Chondrocyte (in vitro differentiated cells): ENCODE data around the gene SBF2. TPM values are rescaled to one million over a fixed set of nuclear protein-coding genes. Genes with fewer than 3 reads are reported as not detected.

Source experiments
- DNase-seq: peaks from one replicate; pipeline ENCODE4 v3.0.0; 2021; ENCODE audit warnings: mixed read lengths, low spot score
- H3K27ac Mint-ChIP-seq: one replicate; pipeline ENCODE4 v1.8.0; 2021; ENCODE audit warnings: mild to moderate bottlenecking, moderate library complexity, mixed read lengths; ENCODE audit not compliant: unreplicated experiment
- H3K27me3 Mint-ChIP-seq: 2 replicates; pipeline ENCODE4 v1.8.0; 2021; ENCODE audit warnings: low read depth, mixed read lengths
- H3K36me3 Mint-ChIP-seq: 2 replicates; pipeline ENCODE4 v1.8.0; 2021; ENCODE audit warnings: low read depth, mixed read lengths
- H3K4me1 Mint-ChIP-seq: 2 replicates; pipeline ENCODE4 v1.8.0; 2021; ENCODE audit warnings: low read depth, mild to moderate bottlenecking, mixed read lengths
- H3K4me3 Mint-ChIP-seq: one replicate; pipeline ENCODE4 v1.8.0; 2021; ENCODE audit warnings: mild to moderate bottlenecking, moderate library complexity, mixed read lengths; ENCODE audit not compliant: unreplicated experiment
- H3K9me3 Mint-ChIP-seq: 2 replicates; pipeline ENCODE4 v1.8.0; 2021; ENCODE audit warnings: low read depth, mixed read lengths
- CTCF ChIP-seq: fragments of 200-600 bp; sonication (generic); IDR thresholded peaks from 2 replicates; pipeline ENCODE4 v1.5.0; 2021; ENCODE audit warnings: antibody characterized with exemption, mild to moderate bottlenecking, moderate library complexity
- total RNA-seq: library from RNA; stranded (reverse); gene quantifications from 3 replicates; pipeline ENCODE4 v1.2.1, GENCODE V29; 2021

SBF2 gene
- total RNA-seq, 1 donor from 2014 or later, result 44.5 TPM

GRCh38 chr11:9834291-9834690 lies 459.7 kb downstream of the SBF2 start:
- peaks cover 22% of the 10 kb centered on the region for H3K4me1 Mint-ChIP-seq
- no peaks in the 10 kb centered on the region for H3K9me3 Mint-ChIP-seq
- no peak overlapping the region for H3K4me3 Mint-ChIP-seq
- H3K36me3 Mint-ChIP-seq, result peaks cover 20% of the 10 kb centered on the region
- TF ChIP-seq CTCF, result no peak
- H3K27ac Mint-ChIP-seq, result no peak overlapping the region
- DNase-seq, result no peak
- no peaks in the 10 kb centered on the region for H3K27me3 Mint-ChIP-seq

GRCh38 chr11:9831122-9831521 lies 462.9 kb downstream of the SBF2 start:
- DNase-seq, result no peak
- Mint-ChIP-seq H3K27ac (no peak overlapping the region), H3K36me3 (peaks cover 22% of the 10 kb centered on the region), H3K4me3 (no peak overlapping the region), H3K4me1 (peaks cover 19% of the 10 kb centered on the region), H3K27me3 (no peaks in the 10 kb centered on the region), H3K9me3 (no peaks in the 10 kb centered on the region)
- TF ChIP-seq CTCF, result no peak

- peaks cover 28% of the 10 kb centered on the region for H3K4me1 Mint-ChIP-seq
- DNase-seq, result no peak
- peaks cover 18% of the 10 kb centered on the region for H3K36me3 Mint-ChIP-seq
These were observed 466.3 kb downstream of the SBF2 start for GRCh38 chr11:9827708-9828107.

GRCh38 chr11:9826390-9826789 lies 467.6 kb downstream of the SBF2 start:
- Mint-ChIP-seq H3K27me3 (no peaks in the 10 kb centered on the region), H3K4me1 (peaks cover 31% of the 10 kb centered on the region), H3K4me3 (no peak overlapping the region), H3K9me3 (no peaks in the 10 kb centered on the region), H3K36me3 (peaks cover 10% of the 10 kb centered on the region), H3K27ac (no peak overlapping the region)
- DNase-seq, result no peak
- TF ChIP-seq CTCF, result no peak

More at GRCh38 chr11:9827708-9828107, 466.3 kb downstream of the SBF2 start:
- Mint-ChIP-seq H3K27me3 (no peaks in the 10 kb centered on the region), H3K9me3 (no peaks in the 10 kb centered on the region), H3K27ac (no peak overlapping the region), H3K4me3 (no peak overlapping the region)
- no peak for TF ChIP-seq CTCF

- H3K4me1 Mint-ChIP-seq, result peaks cover 36% of the 10 kb centered on the region
- no peak for TF ChIP-seq CTCF
- H3K4me3 Mint-ChIP-seq, result no peak overlapping the region
- H3K27ac Mint-ChIP-seq, result no peak overlapping the region
- H3K36me3 Mint-ChIP-seq, result peaks cover 6% of the 10 kb centered on the region
- DNase-seq, result no peak
- H3K9me3 Mint-ChIP-seq, result no peaks in the 10 kb centered on the region
- H3K27me3 Mint-ChIP-seq, result no peaks in the 10 kb centered on the region
These were observed 468.1 kb downstream of the SBF2 start for GRCh38 chr11:9825895-9826294.
